Posterior cingulate gyrus (tissue), 11 donors: ENCODE results near the gene ARFGEF3.

Source experiments
- DNase-seq, 10 donors: peaks; one replicate each; pipeline versions ENCODE4 v3.0.0 to v3.0.0-alpha.2; 2020 to 2021; ENCODE audit warnings: mixed read lengths in 3 of 10
- intact Hi-C: fragments of 100-400 bp; cut with DNase I; formaldehyde crosslinking; loops from one replicate; pipeline ENCODE4 v1.15.1; 2023

ARFGEF3 gene

DNA sequence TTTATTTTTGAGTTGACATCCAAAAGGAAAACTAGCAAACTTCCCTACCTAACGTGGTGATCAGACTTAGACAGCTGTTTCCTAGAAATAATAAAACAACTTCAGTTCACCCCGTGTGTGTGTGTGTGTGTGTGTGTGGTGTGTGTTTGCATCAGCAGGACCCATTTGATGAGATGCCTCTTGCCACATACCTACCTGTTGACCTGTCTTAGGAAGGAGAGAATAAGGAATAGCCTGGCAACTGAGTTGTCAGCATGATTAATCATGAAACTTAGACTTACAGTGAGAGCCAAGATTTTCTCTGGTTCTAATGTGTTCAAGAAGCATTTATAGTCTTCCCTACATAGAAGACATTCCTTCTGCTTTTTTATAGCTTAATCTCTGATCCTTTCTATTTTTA is 72.6 kb downstream of the ARFGEF3 start:
- no peak for DNase-seq
- intact Hi-C loops, result no loop called here

DNA sequence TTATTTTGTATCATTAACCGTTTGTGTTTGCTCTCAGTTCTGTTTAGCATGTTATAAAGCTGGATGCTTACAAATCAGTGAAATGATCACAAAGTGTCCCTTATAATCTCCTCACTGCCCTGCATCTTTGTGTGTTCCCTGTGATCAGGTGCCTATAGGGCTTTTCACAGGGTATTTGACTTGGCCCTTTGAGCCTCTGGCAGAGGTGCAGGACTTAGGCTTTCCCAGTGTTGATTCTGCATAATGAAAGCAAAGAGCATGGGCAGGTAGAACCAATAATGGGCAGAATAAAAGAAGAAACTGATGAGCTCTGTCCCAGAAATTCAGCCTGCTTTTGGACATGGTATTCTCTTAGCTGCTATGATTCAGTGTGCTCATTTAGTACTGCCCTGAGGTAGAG is 73.5 kb downstream of the ARFGEF3 start:
- intact Hi-C loops, result no loop called here
- no peak for DNase-seq

DNA sequence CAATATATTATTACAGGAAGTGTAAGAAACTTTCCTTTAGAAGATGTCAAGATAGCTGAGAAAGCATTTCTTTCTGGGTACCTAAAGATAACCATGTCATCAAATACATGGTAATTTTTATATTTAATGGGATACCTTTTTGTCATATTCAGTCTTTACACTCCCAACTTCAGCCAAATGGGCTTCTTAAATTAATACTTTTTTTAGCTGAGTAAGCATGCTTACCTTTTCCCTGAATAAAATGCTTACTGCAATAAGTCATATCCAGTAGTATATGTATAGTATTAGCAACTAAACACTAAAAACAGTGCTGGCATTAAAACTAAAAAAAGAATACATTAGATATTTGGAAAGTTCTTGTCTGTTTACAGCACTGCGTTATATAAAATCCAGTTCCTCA is 74.0 kb downstream of the ARFGEF3 start:
- DNase-seq, result no peak
- intact Hi-C loops, result no loop called here

- intact Hi-C loops, result no loop called here
- DNase-seq, result no peak
These were observed 75.7 kb downstream of the ARFGEF3 start for GRCh38 chr6:138237463-138237862.

GRCh38 chr6:138238368-138238767 is 76.6 kb downstream of the ARFGEF3 start:
- DNase-seq, result no peak
- intact Hi-C loops, result no loop called here

DNA sequence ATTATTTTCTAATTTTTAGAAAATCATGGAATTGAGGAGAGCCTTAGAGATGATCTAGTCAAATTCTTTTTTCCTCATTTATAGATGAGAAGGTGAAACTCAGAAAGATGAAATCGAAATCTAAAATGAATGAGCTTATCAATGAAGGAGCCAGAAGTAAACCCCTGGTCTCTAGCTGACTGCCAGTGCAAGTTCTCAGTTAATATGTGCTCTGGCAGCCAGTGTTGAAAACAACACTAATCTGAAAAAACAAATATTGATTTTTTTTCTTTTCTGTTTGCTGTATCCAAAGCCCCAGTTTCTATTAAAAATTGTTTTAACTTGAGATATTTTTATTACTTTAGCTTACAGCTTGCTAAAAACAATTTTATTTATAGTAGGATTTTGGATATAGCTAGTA is 78.0 kb downstream of the ARFGEF3 start:
- DNase-seq, result no peak
- intact Hi-C loops, result no loop called here

GRCh38 chr6:138240476-138241245 is 78.9 kb downstream of the ARFGEF3 start:
- intact Hi-C loops, result no loop called here
- no peak for DNase-seq

- intact Hi-C loops, result no loop called here
- DNase-seq, result no peak
These were observed 79.6 kb downstream of the ARFGEF3 start for GRCh38 chr6:138241381-138241780.

- no peak for DNase-seq
- intact Hi-C loops, result no loop called here
These were observed 80.2 kb downstream of the ARFGEF3 start for GRCh38 chr6:138241934-138242333.

GRCh38 chr6:138242987-138243592 is 81.4 kb downstream of the ARFGEF3 start:
- no peak for DNase-seq
- intact Hi-C loops, result no loop called here

GRCh38 chr6:138245751-138246150 is 84.0 kb downstream of the ARFGEF3 start:
- DNase-seq, result no peak
- intact Hi-C loops, result no loop called here

DNA sequence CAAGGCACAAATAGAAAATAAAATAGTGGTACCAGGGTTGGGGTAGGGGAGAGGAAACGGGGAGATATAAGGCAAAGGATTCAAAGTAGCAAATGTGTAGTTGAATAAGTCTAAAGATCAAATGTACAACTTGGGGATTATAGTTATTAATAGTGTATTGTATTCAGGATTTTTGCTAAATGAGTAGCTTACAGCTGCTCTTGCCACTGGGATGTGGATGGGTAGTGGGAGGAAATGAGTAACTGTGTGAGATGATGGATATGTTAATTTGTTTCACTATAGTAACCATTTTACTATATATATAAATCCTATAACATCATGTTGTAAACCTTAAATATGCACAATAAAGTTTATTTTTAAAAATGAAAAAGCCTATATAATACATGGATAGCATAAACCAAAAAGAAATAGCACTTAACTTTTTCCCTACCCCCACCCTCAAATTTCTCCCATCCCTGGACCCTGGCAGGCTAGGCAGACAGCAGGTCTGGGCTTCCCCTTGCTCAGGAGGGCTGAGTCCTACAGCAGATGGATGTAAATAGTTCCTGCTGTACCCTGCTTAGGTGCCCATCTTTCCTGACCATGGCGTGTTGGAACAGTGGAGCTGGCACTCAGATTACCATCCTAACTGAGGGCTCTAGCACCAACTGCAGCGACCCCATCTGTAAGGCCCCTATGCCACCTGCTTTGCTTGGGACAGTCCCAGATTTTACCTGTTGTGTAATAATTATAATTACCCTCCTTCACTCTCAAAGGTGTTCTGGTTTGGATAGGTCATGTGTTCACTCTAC is 85.1 kb downstream of the ARFGEF3 start:
- intact Hi-C loops, result no loop called here
- DNase-seq, result no peak

- intact Hi-C loops, result no loop called here
These were observed 86.3 kb downstream of the ARFGEF3 start for GRCh38 chr6:138248011-138248410.

DNA sequence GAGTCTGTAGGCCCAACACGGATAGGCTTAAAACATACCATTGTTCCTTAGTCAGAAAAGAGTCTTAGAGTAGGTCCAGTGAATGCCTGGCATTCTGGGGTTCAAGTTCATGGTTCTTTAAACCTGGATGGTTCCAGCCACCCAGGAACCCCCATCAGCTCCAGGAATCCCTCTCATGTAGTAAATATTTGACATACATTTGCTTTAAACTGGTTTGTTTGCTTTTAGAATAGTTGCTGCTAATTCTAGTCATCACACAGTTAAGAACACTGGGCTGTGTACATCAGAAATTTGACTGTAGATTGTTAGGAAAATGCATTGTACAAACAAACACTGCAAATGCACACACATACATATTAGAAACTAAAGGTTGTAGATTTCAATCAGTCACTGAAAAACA is 87.1 kb downstream of the ARFGEF3 start:
- DNase-seq, result no peak
- intact Hi-C loops, result no loop called here

More at GRCh38 chr6:138248011-138248410, 86.3 kb downstream of the ARFGEF3 start:
- no peak for DNase-seq

DNA sequence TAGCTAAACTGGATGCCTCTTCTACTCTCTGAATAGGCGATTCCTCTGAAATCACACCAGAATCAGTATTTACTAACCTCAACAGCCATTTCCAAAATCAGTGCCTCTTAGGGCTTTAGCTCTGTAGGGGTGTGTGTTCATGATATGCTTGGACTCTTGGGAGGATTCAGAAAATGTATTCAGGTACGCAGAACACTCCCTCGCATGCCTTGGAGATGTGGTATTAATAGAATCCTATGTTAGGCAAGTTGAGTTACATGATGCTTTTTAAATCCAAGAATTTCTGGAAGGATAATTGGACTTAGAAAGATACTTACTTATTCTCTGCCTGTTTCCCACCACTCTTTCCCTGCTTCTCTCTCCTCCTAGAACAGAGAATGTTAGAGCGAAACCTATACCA is 88.3 kb downstream of the ARFGEF3 start:
- intact Hi-C loops, result no loop called here

GRCh38 chr6:138250513-138251247 is 88.9 kb downstream of the ARFGEF3 start:
- DNase-seq, result peak in 8 of 10 donors; percentile 34 to 92 (median 67)
- intact Hi-C loops, result no loop called here

More for the DNA sequence above, 88.3 kb downstream of the ARFGEF3 start:
- DNase-seq, result no peak

DNA sequence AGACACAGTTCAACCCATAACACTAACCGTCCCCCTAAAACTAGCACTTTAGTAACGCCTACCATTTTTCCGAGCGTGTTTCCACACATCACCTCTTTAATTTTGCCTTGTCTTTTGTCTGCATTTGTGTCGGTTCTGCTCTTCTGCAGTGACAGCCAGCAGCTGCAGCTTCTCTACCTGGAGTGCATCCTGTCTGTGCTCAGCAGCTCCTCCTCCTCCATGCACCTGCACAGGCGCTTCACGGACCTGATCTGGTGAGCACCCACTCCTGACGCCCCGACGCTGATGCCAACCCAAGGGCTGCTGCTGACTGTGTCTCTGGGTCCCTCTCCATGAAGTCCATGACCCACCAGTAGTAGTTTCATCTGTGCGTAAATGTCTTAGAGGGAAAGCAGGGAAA is 92.0 kb downstream of the ARFGEF3 start:
- DNase-seq, result no peak
- intact Hi-C loops, result no loop called here

GRCh38 chr6:138255443-138255842 is 93.7 kb downstream of the ARFGEF3 start:
- intact Hi-C loops, result no loop called here
- DNase-seq, result no peak

DNA sequence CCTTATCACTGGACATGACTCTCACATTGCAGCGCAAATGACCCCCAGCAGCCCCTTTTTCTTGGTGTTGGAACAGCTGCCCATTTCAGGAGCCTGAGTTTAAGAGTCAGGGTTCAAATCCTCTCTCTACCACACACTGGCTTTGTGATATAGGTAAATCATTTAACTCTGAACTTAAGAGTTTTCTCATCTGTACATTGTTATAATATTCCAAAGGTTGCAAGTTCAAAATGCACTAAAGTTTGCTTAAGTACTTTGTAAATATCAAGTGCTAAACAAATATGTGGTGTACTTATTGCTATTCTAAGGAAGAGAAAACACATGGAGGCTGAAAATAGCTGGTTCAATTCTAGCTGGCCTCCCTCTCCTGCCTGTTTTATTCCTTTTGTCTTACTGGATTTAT is 95.9 kb downstream of the ARFGEF3 start:
- DNase-seq, result no peak
- intact Hi-C loops, result no loop called here

- intact Hi-C loops, result no loop called here
These were observed 96.5 kb downstream of the ARFGEF3 start for GRCh38 chr6:138258197-138258596.

DNA sequence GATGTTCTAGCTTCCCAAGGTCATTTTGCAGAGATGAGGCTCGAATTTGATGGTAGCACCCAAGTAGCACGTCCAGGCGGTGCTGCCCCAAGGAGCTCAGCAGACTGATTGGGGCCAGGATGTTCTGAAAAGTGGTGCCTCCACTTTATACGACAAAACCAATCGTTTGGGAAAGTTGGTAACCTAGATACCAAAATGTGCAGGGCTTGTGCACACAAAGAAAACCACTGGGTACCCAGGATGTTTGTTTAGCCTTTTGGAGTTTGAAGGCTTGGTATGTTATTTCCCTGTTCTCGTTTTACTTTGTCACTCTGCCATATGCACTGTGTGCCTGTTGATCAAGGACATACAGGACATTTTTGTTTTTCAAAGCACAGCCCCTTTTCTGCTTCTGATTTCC is 97.3 kb downstream of the ARFGEF3 start:
- no peak for DNase-seq
- intact Hi-C loops, result no loop called here

More at GRCh38 chr6:138258197-138258596, 96.5 kb downstream of the ARFGEF3 start:
- no peak for DNase-seq
